ENCODE measurements around the gene OVCH1. TPM values are rescaled to one million over a fixed set of nuclear protein-coding genes. Genes with fewer than 3 reads are reported as not detected.

OVCH1 gene
- total RNA-seq, 1 experiment from 2014 or later, result not detected

DNA sequence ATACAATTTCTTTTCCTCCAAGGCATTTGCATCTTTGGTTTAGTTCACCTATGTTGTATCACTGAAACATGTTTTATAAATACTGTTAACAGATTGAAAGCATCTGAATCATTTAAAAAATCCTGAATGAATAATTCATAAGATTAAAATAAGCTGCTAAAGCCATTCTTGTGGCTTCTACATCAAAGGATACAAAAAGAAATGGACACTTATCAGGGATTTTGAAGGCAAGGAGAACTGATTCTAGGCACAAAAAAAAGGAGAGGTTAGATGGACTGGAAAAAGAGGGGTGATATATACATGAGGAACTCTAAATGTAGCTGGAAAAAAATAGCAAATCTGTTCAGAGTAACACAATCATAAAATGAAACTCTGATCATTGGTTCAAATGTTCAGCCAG, 5.8 kb upstream of the OVCH1 start:
- ATAC-seq, result no peak
- Histone ChIP-seq H3K27me3 (ENCODE audit: insufficient read depth, low read length) (0 out of 2 replicates have a peak, but pooled peaks cover 4% of the 10 kb centered on the region), H3K36me3 (ENCODE audit: control insufficient read depth in 1 of 2, insufficient read depth in 2 of 2, low read length in 2 of 2) (no peaks in the 10 kb centered on the region), H3K4me1 (ENCODE audit: control insufficient read depth in 1 of 2, insufficient read depth in 2 of 2, low read length in 2 of 2) (no peaks in the 10 kb centered on the region), H3K9me3 (ENCODE audit: control insufficient read depth in 1 of 2, insufficient read depth in 1 of 2, low read depth in 1 of 2, low read length in 2 of 2) (no peaks in the 10 kb centered on the region), H3K4me2 (ENCODE audit: low read length) (no peak overlapping the region), H4K20me1 (ENCODE audit: insufficient read depth) (no peaks in the 10 kb centered on the region), H3K27ac (ENCODE audit: low read depth, low read length) (no peak overlapping the region), H2AFZ (ENCODE audit: low read depth, low read length, poor library complexity, severe bottlenecking) (no peak overlapping the region), H3K9ac (ENCODE audit: low read length) (no peak overlapping the region), H3K9me2 (ENCODE audit: insufficient read depth) (no peaks in the 10 kb centered on the region), H3K79me2 (ENCODE audit: insufficient read depth, low read length) (no peaks in the 10 kb centered on the region), H3K4me3 (replicated peaks in 1 of 2; ENCODE audit: low read depth in 1 of 2, low read length in 2 of 2) (no peak overlapping the region)
- ChIA-PET CTCF (no interaction called here), POLR2A (no interaction called here), RAD21 (ENCODE audit: low non-redundant PET in 1 of 2, low total read pairs in 2 of 2, uncharacterized antibody in 2 of 2, unreplicated experiment in 2 of 2) (no interaction called here)
- no peak for DNase-seq (ENCODE audit: low read depth, low spot score)
- TF ChIP-seq CBX3 (IDR thresholded peaks at IDR 0.05; ENCODE audit: low read depth), result no peak
- TF ChIP-seq, protein P1, sequence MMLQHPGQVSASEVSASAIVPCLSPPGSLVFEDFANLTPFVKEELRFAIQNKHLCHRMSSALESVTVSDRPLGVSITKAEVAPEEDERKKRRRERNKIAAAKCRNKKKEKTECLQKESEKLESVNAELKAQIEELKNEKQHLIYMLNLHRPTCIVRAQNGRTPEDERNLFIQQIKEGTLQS (IDR thresholded peaks at IDR 0.05), result no peak
- no peak for TF ChIP-seq SRF (IDR thresholded peaks at IDR 0.05; ENCODE audit: low read depth)
- no peak for TF ChIP-seq ZNF274 (IDR thresholded peaks at IDR 0.05; ENCODE audit: low read depth, low read length)
- intact Hi-C loops (cut with micrococcal nuclease), result no loop called here
- BruUV-seq (replicated peaks), result no TSS peak

DNA sequence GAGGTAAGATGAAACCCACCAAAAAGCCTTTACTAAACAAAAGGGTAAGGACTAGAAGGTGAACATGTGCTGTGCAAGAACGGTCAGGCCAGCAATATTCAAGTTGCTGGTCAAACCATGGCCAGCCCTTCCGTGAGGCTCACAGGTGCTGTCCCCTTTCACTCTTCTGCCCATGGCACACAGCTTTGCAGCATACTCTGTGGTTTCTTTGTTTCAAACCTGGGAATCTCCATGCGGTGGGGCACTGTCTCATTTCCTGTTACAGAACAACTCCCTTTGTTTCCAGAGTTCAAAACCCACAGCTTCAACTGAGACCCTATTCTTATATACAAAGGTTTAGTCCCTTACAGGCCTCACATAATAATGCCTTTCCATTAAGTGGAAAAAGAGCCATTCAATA, 1.7 kb upstream of the OVCH1 start:
- Histone ChIP-seq H3K79me2 (ENCODE audit: insufficient read depth, low read length) (no peaks in the 10 kb centered on the region), H3K36me3 (ENCODE audit: control insufficient read depth in 1 of 2, insufficient read depth in 2 of 2, low read length in 2 of 2) (no peaks in the 10 kb centered on the region), H3K9me2 (ENCODE audit: insufficient read depth) (no peaks in the 10 kb centered on the region), H3K4me1 (ENCODE audit: control insufficient read depth in 1 of 2, insufficient read depth in 2 of 2, low read length in 2 of 2) (no peaks in the 10 kb centered on the region), H3K9ac (ENCODE audit: low read length) (no peak overlapping the region), H3K27ac (ENCODE audit: low read depth, low read length) (no peak overlapping the region), H2AFZ (ENCODE audit: low read depth, low read length, poor library complexity, severe bottlenecking) (no peak overlapping the region), H3K27me3 (ENCODE audit: insufficient read depth, low read length) (no peaks in the 10 kb centered on the region), H3K4me2 (ENCODE audit: low read length) (no peak overlapping the region), H4K20me1 (ENCODE audit: insufficient read depth) (no peaks in the 10 kb centered on the region), H3K4me3 (replicated peaks in 1 of 2; ENCODE audit: low read depth in 1 of 2, low read length in 2 of 2) (no peak overlapping the region), H3K9me3 (ENCODE audit: control insufficient read depth in 1 of 2, insufficient read depth in 1 of 2, low read depth in 1 of 2, low read length in 2 of 2) (no peaks in the 10 kb centered on the region)
- ChIA-PET RAD21 (ENCODE audit: low non-redundant PET in 1 of 2, low total read pairs in 2 of 2, uncharacterized antibody in 2 of 2, unreplicated experiment in 2 of 2) (no interaction called here), POLR2A (interaction anchor here (0.5 kb wide), 1 partner anchor 712 kb away, joined by 3 read pairs; no protein-coding TSS in a partner anchor), CTCF (no interaction called here)
- no peak for DNase-seq (ENCODE audit: low read depth, low spot score)
- intact Hi-C loops (cut with micrococcal nuclease), result no loop called here
- no TSS peak for BruUV-seq (replicated peaks)
- TF ChIP-seq CBX3 (IDR thresholded peaks at IDR 0.05; ENCODE audit: low read depth) (no peak), FOSL1 (IDR thresholded peaks at IDR 0.05; ENCODE audit: low read depth) (no peak), POLR2AphosphoS5 (IDR thresholded peaks at IDR 0.05; ENCODE audit: low read depth, low read length) (no peak), TCF7L2 (IDR thresholded peaks at IDR 0.05; ENCODE audit: borderline replicate concordance, extremely low read depth, insufficient read depth, insufficient read length) (no peak), ZNF274 (IDR thresholded peaks at IDR 0.05; ENCODE audit: low read depth, low read length) (no peak), SRF (IDR thresholded peaks at IDR 0.05; ENCODE audit: low read depth) (no peak), REST (IDR thresholded peaks at IDR 0.05; ENCODE audit: low read depth) (no peak), POLR2A (IDR thresholded peaks at IDR 0.05; ENCODE audit: borderline replicate concordance, extremely low read depth, insufficient read depth, insufficient read length) (no peak), EGR1 (IDR thresholded peaks at IDR 0.05; ENCODE audit: low read depth) (no peak), CEBPB (IDR thresholded peaks at IDR 0.05; ENCODE audit: low read depth) (no peak), ZFX (IDR thresholded peaks at IDR 0.05) (no peak), EZH2 (IDR thresholded peaks at IDR 0.05) (no peak), ELF1 (IDR thresholded peaks at IDR 0.05; ENCODE audit: borderline replicate concordance, low read depth) (no peak), SP1 (IDR thresholded peaks at IDR 0.05; ENCODE audit: low read depth) (no peak), RAD21 (IDR thresholded peaks at IDR 0.05; ENCODE audit: low read depth) (no peak)
- TF ChIP-seq, protein P1 (IDR thresholded peaks at IDR 0.05), result no peak
- ATAC-seq, result no peak

All from HCT116 (cell line).